Ectodermal cell (in vitro differentiated cells): ENCODE results near the gene KHK.
A peak's percentile ranks its signal among the peaks of the same experiment; 100 is the strongest.

Experiments used
- H3K27ac ChIP-seq: 2 replicates; pipeline ENCODE4 v1.7.0; 2013; ENCODE audit warnings: mild to moderate bottlenecking, low read depth, low read length; ENCODE audit not compliant: insufficient read depth, poor library complexity, severe bottlenecking
- H3K27me3 ChIP-seq: 2 replicates; pipeline ENCODE4 v1.7.0; 2013; ENCODE audit warnings: mild to moderate bottlenecking, low read length; ENCODE audit not compliant: insufficient read depth, control insufficient read depth, poor library complexity, severe bottlenecking
- H3K36me3 ChIP-seq: one replicate; pipeline ENCODE4 v1.7.0; 2013; ENCODE audit warnings: low read length; ENCODE audit not compliant: control insufficient read depth, insufficient read depth
- H3K4me1 ChIP-seq: one replicate; pipeline ENCODE4 v1.7.0; 2013; ENCODE audit warnings: low read length; ENCODE audit not compliant: control insufficient read depth, insufficient read depth
- H3K4me3 ChIP-seq: 2 replicates; pipeline ENCODE4 v1.7.0; 2013; ENCODE audit warnings: low read depth, low read length, control low read depth; ENCODE audit not compliant: insufficient read depth
- H3K9me3 ChIP-seq: 2 replicates; pipeline ENCODE4 v1.7.0; 2013; ENCODE audit warnings: mild to moderate bottlenecking, low read length, moderate library complexity; ENCODE audit not compliant: control insufficient read depth
- WGBS, 2 experiments: methylation state at CpG; one replicate each; pipeline ENCODE4 v1.1.7; 2013; ENCODE audit warnings: missing lambda C conversion rate in 2 of 2; 5-methylcytosine and 5-hydroxymethylcytosine counted together

The KHK gene

DNA sequence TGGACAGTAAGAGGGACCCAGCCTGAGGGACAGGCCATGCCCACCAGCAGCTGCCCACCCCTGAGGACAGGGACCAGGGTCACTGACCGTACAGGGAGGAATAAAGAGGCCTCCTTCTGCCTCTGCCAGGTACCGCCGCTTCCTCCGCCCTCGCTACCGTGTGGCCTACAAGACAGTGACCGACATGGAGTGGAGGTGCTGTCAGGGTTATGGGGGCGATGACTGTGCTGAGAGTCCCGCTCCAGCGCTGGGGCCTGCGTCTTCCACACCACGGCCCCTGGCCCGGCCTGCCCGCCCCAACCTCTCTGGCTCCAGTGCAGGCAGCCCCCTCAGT is 6.0 kb upstream of the KHK start:
- Histone ChIP-seq H3K4me1 (peaks cover 25% of the 10 kb centered on the region), H3K4me3 (no peak overlapping the region), H3K36me3 (no peaks in the 10 kb centered on the region), H3K9me3 (no peaks in the 10 kb centered on the region), H3K27ac (no peak overlapping the region), H3K27me3 (peaks cover 7% of the 10 kb centered on the region)
- 95 to 96% methylated on average over 14 of the region's 14 CpGs for whole genome bisulfite sequencing, 2 experiments

- H3K27ac ChIP-seq = no peak overlapping the region
These were observed 4.4 kb upstream of the KHK start for GRCh38 chr2:27081984-27082772.

DNA sequence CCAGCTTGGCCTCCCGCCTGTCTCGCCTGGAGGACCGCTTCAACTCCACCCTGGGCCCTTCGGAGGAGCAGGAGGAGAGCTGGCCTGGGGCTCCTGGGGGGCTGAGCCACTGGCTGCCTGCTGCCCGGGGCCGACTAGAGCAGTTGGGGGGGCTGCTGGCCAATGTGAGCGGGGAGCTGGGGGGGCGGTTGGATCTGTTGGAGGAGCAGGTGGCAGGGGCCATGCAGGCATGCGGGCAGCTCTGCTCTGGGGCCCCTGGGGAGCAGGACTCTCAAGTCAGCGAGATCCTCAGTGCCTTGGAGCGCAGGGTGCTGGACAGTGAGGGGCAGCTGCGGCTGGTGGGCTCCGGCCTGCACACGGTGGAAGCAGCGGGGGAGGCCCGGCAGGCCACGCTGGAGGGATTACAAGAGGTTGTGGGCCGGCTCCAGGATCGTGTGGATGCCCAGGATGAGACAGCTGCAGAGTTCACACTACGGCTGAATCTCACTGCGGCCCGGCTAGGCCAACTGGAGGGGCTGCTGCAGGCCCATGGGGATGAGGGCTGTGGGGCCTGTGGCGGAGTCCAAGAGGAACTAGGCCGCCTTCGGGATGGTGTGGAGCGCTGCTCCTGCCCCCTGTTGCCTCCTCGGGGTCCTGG is 3.7 kb upstream of the KHK start:
- WGBS, 2 experiments = 91 to 94% methylated on average over 27 of the region's 27 CpGs
- no peak overlapping the region for H3K4me3 ChIP-seq
- H3K27me3 ChIP-seq = peaks cover 21% of the 10 kb centered on the region

More at GRCh38 chr2:27081984-27082772, 4.4 kb upstream of the KHK start:
- no peaks in the 10 kb centered on the region for H3K36me3 ChIP-seq
- H3K9me3 ChIP-seq = no peaks in the 10 kb centered on the region
- 92 to 94% methylated on average over 38 of the region's 38 CpGs for WGBS, 2 experiments
- no peak overlapping the region for H3K4me3 ChIP-seq
- H3K27me3 ChIP-seq = peaks cover 14% of the 10 kb centered on the region
- peaks cover 26% of the 10 kb centered on the region for H3K4me1 ChIP-seq

GRCh38 chr2:27083410-27084296 is 2.9 kb upstream of the KHK start:
- Histone ChIP-seq H3K27ac (no peak overlapping the region), H3K4me1 (peaks cover 25% of the 10 kb centered on the region), H3K36me3 (no peaks in the 10 kb centered on the region), H3K4me3 (no peak overlapping the region), H3K9me3 (no peaks in the 10 kb centered on the region), H3K27me3 (peaks cover 22% of the 10 kb centered on the region)
- WGBS, 2 experiments = 90 to 91% methylated on average over 20 of the region's 20 CpGs

More for the DNA sequence above, 3.7 kb upstream of the KHK start:
- Histone ChIP-seq H3K9me3 (no peaks in the 10 kb centered on the region), H3K27ac (no peak overlapping the region), H3K36me3 (no peaks in the 10 kb centered on the region), H3K4me1 (peaks cover 28% of the 10 kb centered on the region)

GRCh38 chr2:27084297-27085061 is 2.1 kb upstream of the KHK start:
- Histone ChIP-seq H3K4me1 (peaks cover 17% of the 10 kb centered on the region), H3K27ac (no peak overlapping the region), H3K4me3 (no peak overlapping the region), H3K27me3 (peaks cover 22% of the 10 kb centered on the region), H3K9me3 (no peaks in the 10 kb centered on the region), H3K36me3 (no peaks in the 10 kb centered on the region)
- WGBS, 2 experiments = 75% methylated on average over 6 of the region's 6 CpGs

DNA sequence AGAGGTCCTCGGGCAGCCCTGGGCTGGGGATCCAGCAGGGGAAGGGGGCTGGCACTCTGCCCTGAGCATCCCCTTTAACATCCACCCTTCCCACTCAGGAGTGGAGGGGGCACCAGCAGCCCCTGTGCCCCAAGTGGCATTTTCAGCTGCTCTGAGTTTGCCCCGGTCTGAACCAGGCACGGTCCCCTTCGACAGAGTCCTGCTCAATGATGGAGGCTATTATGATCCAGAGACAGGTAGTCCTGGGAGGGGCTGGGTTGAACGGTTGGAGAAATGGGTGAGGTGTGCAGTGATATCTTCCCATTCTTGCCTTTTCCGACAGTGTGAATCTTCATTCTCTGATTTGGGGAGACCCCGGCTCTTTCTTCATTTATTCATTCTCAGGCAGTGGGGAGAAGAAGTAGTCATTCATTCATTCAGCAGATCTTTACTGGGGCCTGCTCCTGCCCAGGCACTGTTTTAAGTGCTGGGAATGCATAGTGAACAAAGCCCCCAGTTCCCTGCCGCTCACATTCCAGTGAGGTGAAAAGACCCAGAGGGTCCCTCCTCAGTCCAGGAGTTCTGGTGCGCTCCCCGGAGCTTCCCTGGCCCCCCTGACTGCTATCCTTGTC is 1.4 kb upstream of the KHK start:
- no peaks in the 10 kb centered on the region for H3K36me3 ChIP-seq
- H3K4me3 ChIP-seq = peak overlapping the region; percentile 59
- peaks cover 17% of the 10 kb centered on the region for H3K4me1 ChIP-seq
- H3K27me3 ChIP-seq = peaks cover 22% of the 10 kb centered on the region
- H3K9me3 ChIP-seq = no peaks in the 10 kb centered on the region
- 60 to 63% methylated on average over 10 of the region's 10 CpGs for WGBS, 2 experiments
- no peak overlapping the region for H3K27ac ChIP-seq

GRCh38 chr2:27085673-27086089 is 891 bp upstream of the KHK start:
- Histone ChIP-seq H3K27me3 (peaks cover 22% of the 10 kb centered on the region), H3K27ac (no peak overlapping the region), H3K9me3 (no peaks in the 10 kb centered on the region), H3K4me1 (peaks cover 13% of the 10 kb centered on the region), H3K4me3 (peak overlapping the region; percentile 59), H3K36me3 (no peaks in the 10 kb centered on the region)
- 1% methylated on average over 38 of the region's 38 CpGs for WGBS, 2 experiments

DNA sequence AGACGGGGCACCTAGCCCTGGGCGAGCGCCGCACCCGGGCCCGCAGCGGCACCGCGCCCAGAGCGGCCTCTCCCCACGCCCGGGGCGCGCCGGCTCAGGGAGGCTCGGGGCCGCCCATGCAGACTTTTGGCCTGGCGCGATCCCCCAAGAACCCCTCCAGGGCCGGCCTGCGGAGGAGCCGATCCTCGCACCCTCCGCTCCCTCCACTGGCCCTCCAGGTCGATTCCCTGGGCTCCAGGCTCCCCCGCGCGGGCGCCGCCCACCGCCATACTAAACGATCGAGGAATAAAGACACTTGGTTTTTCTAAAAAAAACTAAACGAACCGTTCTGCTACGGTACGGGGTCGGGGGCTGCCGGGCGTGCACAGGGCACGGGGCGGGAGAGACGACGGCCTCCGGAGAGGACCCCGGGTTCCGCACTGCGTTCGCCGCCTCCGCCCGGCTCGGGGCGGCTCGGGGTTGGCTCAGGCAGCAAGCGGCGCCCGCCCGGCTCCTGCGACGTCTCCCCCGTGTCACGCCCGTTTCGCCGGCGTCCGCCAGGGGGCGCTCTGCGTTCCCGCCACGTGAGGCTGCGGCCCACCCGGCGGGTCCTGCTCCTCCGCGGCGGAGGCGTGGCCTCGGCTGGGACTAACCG is 365 bp upstream of the KHK start:
- Histone ChIP-seq H3K4me1 (peaks cover 10% of the 10 kb centered on the region), H3K36me3 (no peaks in the 10 kb centered on the region), H3K27ac (peak overlapping the region; percentile 67), H3K4me3 (peak overlapping the region; percentile 59), H3K27me3 (peaks cover 22% of the 10 kb centered on the region), H3K9me3 (no peaks in the 10 kb centered on the region)
- 0% methylated on average over 81 of the region's 81 CpGs for WGBS, 2 experiments

GRCh38 chr2:27087823-27088410 is 1.3 kb downstream of the KHK start:
- Histone ChIP-seq H3K27ac (no peak overlapping the region), H3K4me3 (peak overlapping the region; percentile 59), H3K9me3 (no peaks in the 10 kb centered on the region), H3K36me3 (no peaks in the 10 kb centered on the region), H3K27me3 (peaks cover 22% of the 10 kb centered on the region), H3K4me1 (peaks cover 4% of the 10 kb centered on the region)
- WGBS, 2 experiments = 84 to 90% methylated on average over 5 of the region's 5 CpGs
